RPMI8226 (cell line): ENCODE measurements around the gene REEP1.
"Not testable (repeated sequence)": the region's sequence is repeated elsewhere in the genome, so short reads cannot be mapped to it uniquely, and the experiment has no call there.

Experiments
- DNase-seq: peaks from one replicate; pipeline ENCODE4 v3.0.0-alpha.2; 2015

REEP1 gene

GRCh38 chr2:86337244-86337835 is at the start of gene REEP1:
Gene REEP1, minus strand, starts transcription at chr2:86337626. Its CDS starts 116 bp downstream, at chr2:86337510.
- peak; percentile 70 for DNase-seq

GRCh38 chr2:86383844-86384243 is 46.4 kb upstream of the REEP1 start:
- DNase-seq, result no peak

GRCh38 chr2:86382698-86383097 is 45.3 kb upstream of the REEP1 start:
- DNase-seq, result no peak

GRCh38 chr2:86382108-86382507 is 44.7 kb upstream of the REEP1 start:
- DNase-seq, result no peak

- DNase-seq, result no peak
Measured at GRCh38 chr2:86378469-86378868, 41.0 kb upstream of the REEP1 start.

GRCh38 chr2:86375623-86376022 is 38.2 kb upstream of the REEP1 start:
- no peak for DNase-seq

GRCh38 chr2:86372641-86373502 is 35.4 kb upstream of the REEP1 start:
- DNase-seq, result peak; percentile 48

GRCh38 chr2:86372133-86372532 is 34.7 kb upstream of the REEP1 start:
- DNase-seq, result no peak

- DNase-seq, result no peak
Measured at GRCh38 chr2:86371527-86371926, 34.1 kb upstream of the REEP1 start.

GRCh38 chr2:86370579-86370978 is 33.2 kb upstream of the REEP1 start:
- peak; percentile 17 for DNase-seq

- peak; percentile 74 for DNase-seq
Measured at GRCh38 chr2:86368161-86368824, 30.9 kb upstream of the REEP1 start.

- DNase-seq, result no peak
Measured at GRCh38 chr2:86367499-86367777, 30.0 kb upstream of the REEP1 start.

- DNase-seq, result peak; percentile 63
Measured at GRCh38 chr2:86366651-86367498, 29.4 kb upstream of the REEP1 start.

- no peak for DNase-seq
Measured at GRCh38 chr2:86364894-86365293, 27.5 kb upstream of the REEP1 start.

- no peak for DNase-seq
Measured at GRCh38 chr2:86360776-86361175, 23.4 kb upstream of the REEP1 start.

GRCh38 chr2:86358957-86359356 is 21.5 kb upstream of the REEP1 start:
- peak; percentile 57 for DNase-seq

GRCh38 chr2:86357392-86357963 is 20.1 kb upstream of the REEP1 start:
- no peak for DNase-seq

- DNase-seq, result no peak
Measured at GRCh38 chr2:86352727-86353221, 15.3 kb upstream of the REEP1 start.

GRCh38 chr2:86352137-86352726 is 14.8 kb upstream of the REEP1 start:
- DNase-seq, result no peak

GRCh38 chr2:86350751-86351150 is 13.3 kb upstream of the REEP1 start:
- no peak for DNase-seq

GRCh38 chr2:86347401-86347800 is 10.0 kb upstream of the REEP1 start:
- no peak for DNase-seq

GRCh38 chr2:86345783-86346370 is 8.5 kb upstream of the REEP1 start:
- DNase-seq, result not testable (repeated sequence)
